Sigmoid colon (tissue), 4 donors: Measurements from ENCODE around the gene MMRN1.

Experiments
- EP300 ChIP-seq, 4 donors: sonication (generic); formaldehyde crosslinking; IDR thresholded peaks; one replicate each; pipeline ENCODE4 v1.6.1; 2017; ENCODE audit warnings: antibody characterized with exemption in 4 of 4
- POLR2A ChIP-seq, 2 donors: fragments of 450-650 bp; IDR thresholded peaks; one replicate each; pipeline ENCODE4 v1.6.1; 2016; ENCODE audit warnings: antibody characterized with exemption in 2 of 2, mild to moderate bottlenecking in 2 of 2, moderate library complexity in 2 of 2
- POLR2AphosphoS5 ChIP-seq, 4 donors: sonication (generic); formaldehyde crosslinking; IDR thresholded peaks; one replicate each; pipeline ENCODE4 v1.6.1; 2017; ENCODE audit warnings: antibody characterized with exemption in 4 of 4
- TF ChIP-seq, protein P1 (sequence below), 4 experiments: fragments of 450-650 bp in 3 of 4; fragments of 200-600 bp in 1 of 4; IDR thresholded peaks; one replicate each; pipeline ENCODE4 v1.5.1; 2016 to 2019; ENCODE audit warnings: antibody characterized with exemption in 4 of 4, mild to moderate bottlenecking in 3 of 4, moderate library complexity in 2 of 4

GRCh38 chr4:89939994-89940393 is 45.3 kb downstream of the MMRN1 start:
- TF ChIP-seq POLR2AphosphoS5 (IDR thresholded peaks at IDR 0.05), result no peak
- TF ChIP-seq, protein P1, sequence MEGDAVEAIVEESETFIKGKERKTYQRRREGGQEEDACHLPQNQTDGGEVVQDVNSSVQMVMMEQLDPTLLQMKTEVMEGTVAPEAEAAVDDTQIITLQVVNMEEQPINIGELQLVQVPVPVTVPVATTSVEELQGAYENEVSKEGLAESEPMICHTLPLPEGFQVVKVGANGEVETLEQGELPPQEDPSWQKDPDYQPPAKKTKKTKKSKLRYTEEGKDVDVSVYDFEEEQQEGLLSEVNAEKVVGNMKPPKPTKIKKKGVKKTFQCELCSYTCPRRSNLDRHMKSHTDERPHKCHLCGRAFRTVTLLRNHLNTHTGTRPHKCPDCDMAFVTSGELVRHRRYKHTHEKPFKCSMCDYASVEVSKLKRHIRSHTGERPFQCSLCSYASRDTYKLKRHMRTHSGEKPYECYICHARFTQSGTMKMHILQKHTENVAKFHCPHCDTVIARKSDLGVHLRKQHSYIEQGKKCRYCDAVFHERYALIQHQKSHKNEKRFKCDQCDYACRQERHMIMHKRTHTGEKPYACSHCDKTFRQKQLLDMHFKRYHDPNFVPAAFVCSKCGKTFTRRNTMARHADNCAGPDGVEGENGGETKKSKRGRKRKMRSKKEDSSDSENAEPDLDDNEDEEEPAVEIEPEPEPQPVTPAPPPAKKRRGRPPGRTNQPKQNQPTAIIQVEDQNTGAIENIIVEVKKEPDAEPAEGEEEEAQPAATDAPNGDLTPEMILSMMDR (IDR thresholded peaks at IDR 0.05), result no peak
- TF ChIP-seq POLR2A (IDR thresholded peaks at IDR 0.05), result no peak
- TF ChIP-seq EP300 (IDR thresholded peaks at IDR 0.05), result no peak
